GM08714 (cell line): Measurements from ENCODE around the gene SIGLECL1.

Source experiments
- H3K4me3 ChIP-seq: fragments of 200-500 bp; sonication (Bioruptor generic); 2 replicates; pipeline ENCODE4 v1.5.1; 2014; ENCODE audit warnings: mild to moderate bottlenecking, low read length, inconsistent platforms
- ZNF274 ChIP-seq: IDR thresholded peaks from 2 replicates; pipeline ENCODE4 v1.6.1; 2012; ENCODE audit warnings: mild to moderate bottlenecking, low read depth, low read length

SIGLECL1 gene

GRCh38 chr19:51227966-51228365 lies 22.9 kb upstream of the SIGLECL1 start:
- no peak overlapping the region for H3K4me3 ChIP-seq
- no peak for TF ChIP-seq ZNF274

DNA sequence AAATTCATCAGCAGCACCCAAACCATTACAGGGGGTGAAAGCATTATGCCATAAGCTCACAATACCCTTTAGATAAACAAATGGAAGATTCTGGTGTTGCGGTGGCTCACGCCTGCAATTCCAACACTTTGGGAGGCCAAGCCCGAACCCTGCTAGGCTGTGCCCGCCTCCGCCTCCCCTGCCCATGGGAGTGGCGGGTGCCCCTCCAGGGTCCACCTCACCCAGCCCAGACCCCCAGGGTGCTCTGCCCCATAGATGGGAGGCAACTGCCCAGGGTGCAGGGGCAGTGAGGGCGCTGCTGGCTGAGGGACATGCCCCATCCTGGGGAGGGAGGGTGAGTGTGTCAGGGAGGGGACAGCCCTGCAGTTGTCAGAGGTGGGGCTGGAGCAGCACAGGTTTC lies 10.0 kb upstream of the SIGLECL1 start:
- no peak overlapping the region for H3K4me3 ChIP-seq
- no peak for TF ChIP-seq ZNF274

GRCh38 chr19:51242881-51243630 lies 7.8 kb upstream of the SIGLECL1 start:
- no peak for TF ChIP-seq ZNF274
- no peak overlapping the region for H3K4me3 ChIP-seq

DNA sequence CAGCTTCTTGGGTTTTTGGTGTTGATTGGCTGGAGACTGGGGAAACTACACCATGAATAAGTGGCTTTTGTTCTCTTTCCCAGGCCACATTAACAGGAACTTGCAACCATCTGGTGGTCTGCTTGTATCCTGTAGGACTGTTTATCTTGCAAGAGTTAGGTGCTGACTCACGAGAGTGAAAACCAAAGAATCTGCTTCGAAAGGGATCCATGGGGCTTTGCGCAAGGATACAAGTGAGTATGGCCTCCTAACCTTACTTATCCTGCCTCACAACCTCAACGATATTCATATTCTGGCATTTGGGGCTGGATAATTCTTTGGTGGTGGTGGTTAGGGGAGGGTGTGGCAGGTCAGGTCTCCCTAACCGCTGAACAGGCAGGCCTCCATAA lies 4.7 kb upstream of the SIGLECL1 start:
- TF ChIP-seq ZNF274 = no peak

DNA sequence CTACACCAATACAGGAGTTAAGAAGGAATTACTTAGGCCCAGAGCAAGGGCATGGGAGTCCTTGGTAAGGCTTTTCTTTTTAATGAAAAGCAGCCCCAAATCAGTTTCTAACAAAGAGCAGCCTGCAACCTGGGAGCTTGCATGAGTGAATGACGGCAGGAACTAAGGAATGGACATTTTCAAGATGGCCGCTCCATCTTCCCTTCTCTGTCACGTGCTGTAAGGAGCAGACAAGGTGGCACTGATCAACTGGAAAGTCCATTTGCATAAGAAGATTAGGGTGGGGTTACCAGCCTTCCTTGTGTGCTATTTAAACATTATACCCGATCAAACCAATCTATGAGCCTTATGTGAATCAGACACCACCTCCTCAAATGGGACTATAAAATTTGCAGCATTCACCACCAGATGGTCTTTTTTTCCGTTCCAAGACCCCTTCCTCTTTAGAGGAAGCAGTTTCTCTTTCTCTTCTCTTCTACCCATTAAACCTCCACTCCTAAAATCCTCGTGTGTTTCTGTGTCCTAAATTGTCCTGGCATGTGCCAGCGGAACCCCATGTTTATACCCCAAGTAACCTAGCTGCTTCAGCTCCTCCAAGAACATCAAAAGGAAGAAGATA lies 2.8 kb upstream of the SIGLECL1 start:
- no peak for TF ChIP-seq ZNF274
- no peak overlapping the region for H3K4me3 ChIP-seq

More for the DNA sequence above, 4.7 kb upstream of the SIGLECL1 start:
- H3K4me3 ChIP-seq = no peak overlapping the region

DNA sequence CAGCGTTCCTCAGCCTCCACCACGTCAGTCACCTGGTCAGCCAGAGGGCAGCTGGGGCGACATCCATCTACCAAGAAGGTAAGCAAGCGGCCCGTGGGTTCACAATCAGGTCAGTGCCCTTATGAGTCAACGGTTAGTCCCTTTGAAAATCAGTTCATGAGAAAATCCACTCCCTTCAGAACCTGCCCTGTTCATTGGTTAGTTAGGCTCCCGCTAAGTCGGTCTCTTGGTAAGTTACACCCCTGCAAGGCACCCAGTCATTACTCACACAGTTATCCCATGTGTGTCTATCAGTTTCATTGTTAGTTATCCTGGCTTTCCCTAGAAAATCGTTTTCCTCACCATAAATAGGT lies 564 bp downstream of the SIGLECL1 start:
- no peak overlapping the region for H3K4me3 ChIP-seq
- TF ChIP-seq ZNF274 = no peak

DNA sequence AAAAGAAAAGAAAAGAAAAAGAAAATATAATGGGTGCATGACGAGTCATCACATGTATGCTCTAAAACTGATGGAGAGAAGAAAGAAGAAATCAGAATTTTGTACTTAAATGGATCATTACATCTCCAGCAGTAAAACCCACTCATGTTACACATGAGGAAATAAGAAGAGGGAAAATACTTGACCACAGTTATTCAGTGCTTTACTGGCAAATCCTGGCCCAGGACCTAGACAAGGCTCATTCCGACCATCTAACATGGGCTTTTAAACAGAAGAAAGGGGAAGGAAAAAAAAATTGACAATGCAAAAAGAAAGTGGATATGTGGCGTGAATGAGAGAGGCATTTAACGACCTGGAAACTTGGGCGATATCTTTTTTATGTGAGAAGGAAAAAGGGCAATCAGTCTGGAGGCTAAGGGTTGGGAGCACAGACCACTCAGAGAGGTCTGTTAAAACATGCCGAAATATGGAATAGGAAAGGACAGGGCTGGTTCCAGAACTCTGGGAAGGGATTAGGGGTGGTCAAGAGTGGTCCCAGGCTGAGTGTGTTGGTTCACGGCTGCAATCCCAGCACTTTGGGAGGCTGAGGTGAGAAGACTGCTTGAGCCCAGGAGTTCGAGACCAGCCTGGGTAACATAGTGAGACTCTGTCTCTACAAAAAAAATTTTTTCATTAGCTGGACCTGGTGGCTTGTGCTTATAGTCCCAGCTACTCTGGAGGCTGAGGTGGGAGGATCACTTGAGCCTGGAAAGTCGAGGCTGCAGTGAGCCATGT lies 1.6 kb downstream of the SIGLECL1 start:
- no peak overlapping the region for H3K4me3 ChIP-seq
- TF ChIP-seq ZNF274 = no peak

GRCh38 chr19:51253088-51253806 lies 2.4 kb downstream of the SIGLECL1 start:
- no peak for TF ChIP-seq ZNF274

GRCh38 chr19:51256155-51256625 lies 5.3 kb downstream of the SIGLECL1 start:
- H3K4me3 ChIP-seq = no peak overlapping the region
- TF ChIP-seq ZNF274 = no peak

More at GRCh38 chr19:51253088-51253806, 2.4 kb downstream of the SIGLECL1 start:
- H3K4me3 ChIP-seq = no peak overlapping the region

GRCh38 chr19:51257471-51257870 lies 6.6 kb downstream of the SIGLECL1 start:
- no peak overlapping the region for H3K4me3 ChIP-seq
- no peak for TF ChIP-seq ZNF274

DNA sequence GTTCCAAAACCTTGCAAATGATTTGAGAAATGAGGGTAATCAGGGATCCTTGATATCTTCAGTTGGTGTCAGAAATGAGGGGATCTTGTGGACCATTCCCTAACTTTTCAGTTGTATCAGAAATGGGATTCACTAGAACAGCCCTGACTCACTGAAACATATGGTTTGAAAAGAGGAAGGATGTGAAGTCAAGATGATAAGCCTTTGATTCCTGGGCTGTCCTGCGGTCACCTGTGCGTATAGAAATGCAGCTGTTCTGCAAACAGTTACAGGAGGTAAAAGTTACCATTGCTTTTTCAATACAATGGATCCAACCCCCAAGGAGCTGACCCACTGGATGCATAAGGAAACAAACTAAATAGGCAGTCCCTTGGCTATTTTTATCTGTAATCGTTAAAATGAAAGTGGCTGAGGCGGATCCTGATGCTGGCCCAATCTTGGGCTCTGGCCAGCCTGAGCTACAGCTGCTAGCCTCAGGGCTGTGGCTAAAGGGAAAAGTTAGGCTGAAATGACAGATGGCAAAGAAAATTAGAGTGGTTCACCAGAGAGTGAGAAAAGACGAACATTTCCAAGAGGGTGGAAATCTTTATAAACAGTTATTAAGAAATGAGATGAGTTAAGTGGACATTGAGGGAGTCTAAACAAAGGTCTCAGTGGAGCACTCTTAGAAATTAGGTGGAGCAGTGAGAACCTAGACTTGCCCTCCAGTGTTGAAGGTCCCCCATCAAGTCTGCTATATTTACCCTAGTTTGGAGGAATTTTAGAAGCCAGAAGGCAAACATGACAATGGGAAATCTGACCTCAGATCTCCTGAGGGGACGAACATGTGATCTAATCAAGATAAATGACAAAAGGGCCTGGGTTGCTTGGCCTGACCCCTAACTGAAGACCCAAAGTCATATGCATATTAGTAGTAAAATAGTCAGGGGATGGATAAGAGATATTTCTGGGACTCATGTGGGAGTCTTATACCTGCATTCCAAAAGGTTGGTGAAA lies 7.6 kb downstream of the SIGLECL1 start:
- no peak for TF ChIP-seq ZNF274
- H3K4me3 ChIP-seq = no peak overlapping the region

GRCh38 chr19:51259348-51260245 lies 8.7 kb downstream of the SIGLECL1 start:
- TF ChIP-seq ZNF274 = no peak
- no peak overlapping the region for H3K4me3 ChIP-seq
